Ovary (tissue), 9 donors: ENCODE results near the gene CUL9. TPM values are rescaled to one million over a fixed set of nuclear protein-coding genes. Genes with fewer than 3 reads are reported as not detected.

Experiments
- DNase-seq, 5 donors: peaks; one replicate each; pipeline ENCODE4 v3.0.0-alpha.2; 2019 to 2020
- H3K27ac ChIP-seq, 2 donors: fragments of 200-600 bp; one replicate each; pipeline versions ENCODE4 v1.5.1 to v1.8.0; 2019 to 2022
- H3K27me3 ChIP-seq: fragments of 200-600 bp; one replicate; pipeline ENCODE4 v1.8.0; 2022
- H3K36me3 ChIP-seq: fragments of 200-600 bp; sonication (generic); one replicate; pipeline ENCODE4 v1.5.1; 2019
- H3K4me1 ChIP-seq: one replicate; pipeline ENCODE4 v1.8.1; 2013; ENCODE audit warnings: mild to moderate bottlenecking, moderate library complexity; ENCODE audit not compliant: insufficient read depth
- H3K4me3 ChIP-seq: fragments of 200-600 bp; sonication (generic); one replicate; pipeline ENCODE4 v1.5.1; 2017
- H3K9me3 ChIP-seq, 2 donors: fragments of 200-600 bp in 1 of 2; sonication (generic) in 1 of 2; one replicate each; pipeline versions ENCODE4 v1.5.1 to v1.8.1; 2013 to 2019; ENCODE audit warnings: mild to moderate bottlenecking in 1 of 2, moderate library complexity in 1 of 2
- CTCF ChIP-seq, 3 donors: fragments of 450-650 bp in 2 of 3; fragments of 200-600 bp in 1 of 3; IDR thresholded peaks; one replicate each; pipeline versions ENCODE4 v1.5.1 to v1.8.0; 2016 to 2022; ENCODE audit warnings: antibody characterized with exemption in 3 of 3, mild to moderate bottlenecking in 1 of 3
- EP300 ChIP-seq: sonication (generic); formaldehyde crosslinking; IDR thresholded peaks from one replicate; pipeline ENCODE4 v1.6.1; 2017; ENCODE audit warnings: antibody characterized with exemption
- POLR2A ChIP-seq: fragments of 450-650 bp; IDR thresholded peaks from one replicate; pipeline ENCODE4 v1.6.1; 2017; ENCODE audit warnings: antibody characterized with exemption, mild to moderate bottlenecking, moderate library complexity
- WGBS, 3 donors: extraction: QIAGEN DNeasy Blood & Tissue Kit in 1 of 3; methylation state at CpG; one replicate each; pipeline versions ENCODE4 v1.1.5 to v1.1.7; 2013 to 2017; 5-methylcytosine and 5-hydroxymethylcytosine counted together
- intact Hi-C, 4 donors: fragments of 100-400 bp; cut with DNase I; formaldehyde crosslinking; loops; one replicate each; pipeline versions ENCODE4 v1.11.0 to v1.15.1; 2022 to 2023
- polyA plus RNA-seq, 2 donors: library from polyadenylated mRNA; stranded (reverse); fragments of 200-250 nt in 1 of 2; fragments of 350-450 nt in 1 of 2; fragmentation: Illumina TruSeq in 1 of 2; extraction: RNeasy Lipid Tissue Mini Kit (QIAGEN cat#74804) in 1 of 2; gene quantifications; one replicate each; pipeline ENCODE4 v1.2.3, GENCODE V29; 2013 to 2014
- total RNA-seq, 7 donors: library from RNA; depleted of rRNA in 2 of 7; stranded (reverse); fragments of >200 nt in 2 of 7; fragmentation: NEBNext Ultra II Directional in 3 of 7; extraction: Animal tissue kit (Norgen Biotek cat#: 25700) in 3 of 7; gene quantifications; one replicate each; pipeline versions ENCODE4 v1.1.0 to v1.2.4, GENCODE V29; 2016 to 2023
- donor health status: DM: no; HTN: no; CAD: no; lungs with moderate emphysema.
- donor health status: DM: no; HTN: no; CAD: no.
- donor health status: Bipolar disorder and iron deficiency.
- donor health status: DM: yes; HTN: yes; CAD: no.
- donor health status: DM: no; HTN: no; CAD: no.
- donor health status: DM: yes; HTN: yes; CAD: no.

Gene CUL9
- total and polyA plus RNA-seq, 9 donors = 15.9 to 44.5 (median 30.0) TPM

GRCh38 chr6:43235841-43236240 lies 53.8 kb downstream of the CUL9 start:
- no peak for TF ChIP-seq POLR2A
- TF ChIP-seq EP300 = no peak
- no peak for TF ChIP-seq CTCF (IDR thresholded peaks at IDR 0.05)
- H3K4me1 ChIP-seq = no peaks in the 10 kb centered on the region
- H3K27me3 ChIP-seq = no peaks in the 10 kb centered on the region
- 85 to 93% (median 91%) methylated on average over 2 of the region's 2 CpGs for WGBS, 3 donors
- no peaks in the 10 kb centered on the region for H3K9me3 ChIP-seq
- intact Hi-C loops = no loop called here
- no peak overlapping the region for H3K4me3 ChIP-seq
- no peak overlapping the region for H3K27ac ChIP-seq
- DNase-seq = no peak
- no peaks in the 10 kb centered on the region for H3K36me3 ChIP-seq

- DNase-seq = no peak
- 64 to 79% (median 78%) methylated on average over 2 of the region's 2 CpGs for WGBS, 3 donors
- intact Hi-C loops = no loop called here
These were observed 57.1 kb downstream of the CUL9 start for GRCh38 chr6:43239054-43239453.

GRCh38 chr6:43240950-43241349 lies 59.0 kb downstream of the CUL9 start:
- no peak for DNase-seq

More at GRCh38 chr6:43239054-43239453, 57.1 kb downstream of the CUL9 start:
- Histone ChIP-seq H3K4me3 (no peak overlapping the region), H3K27ac (no peak overlapping the region), H3K36me3 (no peaks in the 10 kb centered on the region), H3K27me3 (no peaks in the 10 kb centered on the region), H3K4me1 (no peaks in the 10 kb centered on the region), H3K9me3 (no peaks in the 10 kb centered on the region)
- TF ChIP-seq EP300 (no peak), POLR2A (no peak), CTCF (IDR thresholded peaks at IDR 0.05) (no peak)

GRCh38 chr6:43241446-43241845 lies 59.5 kb downstream of the CUL9 start:
- no peak for TF ChIP-seq CTCF (IDR thresholded peaks at IDR 0.05)
- TF ChIP-seq POLR2A = no peak
- TF ChIP-seq EP300 = no peak
- no peak overlapping the region for H3K27ac ChIP-seq
- H3K4me1 ChIP-seq = no peaks in the 10 kb centered on the region
- H3K36me3 ChIP-seq = no peaks in the 10 kb centered on the region
- WGBS, 3 donors = 86 to 98% (median 88%) methylated on average over 2 of the region's 2 CpGs
- intact Hi-C loops = no loop called here
- no peak for DNase-seq
- H3K27me3 ChIP-seq = no peaks in the 10 kb centered on the region
- H3K4me3 ChIP-seq = no peak overlapping the region
- no peaks in the 10 kb centered on the region for H3K9me3 ChIP-seq

More at GRCh38 chr6:43240950-43241349, 59.0 kb downstream of the CUL9 start:
- intact Hi-C loops = no loop called here
- Histone ChIP-seq H3K4me3 (no peak overlapping the region), H3K27me3 (no peaks in the 10 kb centered on the region), H3K4me1 (no peaks in the 10 kb centered on the region), H3K36me3 (no peaks in the 10 kb centered on the region), H3K27ac (no peak overlapping the region), H3K9me3 (no peaks in the 10 kb centered on the region)
- TF ChIP-seq POLR2A (no peak), EP300 (no peak), CTCF (IDR thresholded peaks at IDR 0.05) (no peak)
- WGBS, 3 donors = 80 to 91% (median 88%) methylated on average over 1 of the region's 1 CpG
